ENCODE measurements around the gene FOXP4. TPM values are rescaled to one million over a fixed set of nuclear protein-coding genes. Genes with fewer than 3 reads are reported as not detected.

The FOXP4 gene
- total and polyA plus RNA-seq, 2 of the 13 experiments (the other 11 are each of a cell fraction or from before 2014, with no cell fraction given) = 11.0 to 12.4 TPM

- Histone ChIP-seq H3K79me2 (ENCODE audit: insufficient read depth, low read length) (no peaks in the 10 kb centered on the region), H3K27me3 (ENCODE audit: control insufficient read depth in 1 of 2, insufficient read depth in 2 of 2, low read length in 2 of 2) (peaks cover 6 to 75% of the 10 kb centered on the region in 2 experiments; a peak in 4 of 5 replicates), H3K27ac (ENCODE audit: extremely low read length, insufficient read depth, low read length) (no peak overlapping the region), H3K36me3 (replicated peaks in 1 of 2; ENCODE audit: control insufficient read depth in 1 of 2, insufficient read depth in 2 of 2, low read length in 2 of 2) (no peaks in the 10 kb centered on the region), H3K4me3 (replicated peaks in 1 of 3; ENCODE audit: insufficient read depth in 1 of 3, low read depth in 2 of 3, low read length in 3 of 3) (0 out of 6 replicates have a peak overlapping the region, but pooled peaks of 1 of the 3 experiments have one; percentile 7), H3K9me3 (ENCODE audit: low read length) (no peaks in the 10 kb centered on the region), H3K9ac (ENCODE audit: insufficient read depth, low read depth, low read length) (0 out of 2 replicates have a peak overlapping the region, but pooled peaks have one; percentile 8), H3K4me1 (ENCODE audit: insufficient read depth, low read length) (peaks cover 50% of the 10 kb centered on the region), H2AFZ (ENCODE audit: low read length) (no peak overlapping the region), H4K20me1 (ENCODE audit: insufficient read depth, low read length) (no peaks in the 10 kb centered on the region), H3K4me2 (ENCODE audit: low read depth, low read length) (0 out of 2 replicates have a peak overlapping the region, but pooled peaks have one; percentile 47)
- no TSS peak for BruUV-seq (replicated peaks)
- FAIRE-seq = no peak
- TF ChIP-seq ZNF704 (CRISPR knock-in tag; IDR thresholded peaks at IDR 0.05; ENCODE audit: borderline replicate concordance) (no peak), ZSCAN22 (CRISPR knock-in tag; IDR thresholded peaks at IDR 0.05) (no peak), ZFX (CRISPR knock-in tag; IDR thresholded peaks at IDR 0.05; ENCODE audit: low read depth) (0 out of 2 replicates have a peak, but pooled peaks have one; percentile 4), REPIN1 (CRISPR knock-in tag; IDR thresholded peaks at IDR 0.05; ENCODE audit: borderline replicate concordance, low read depth) (no peak), AGO1 (IDR thresholded peaks at IDR 0.05; ENCODE audit: low read depth, low read length, poor library complexity, severe bottlenecking) (no peak), ZNF350 (CRISPR knock-in tag; IDR thresholded peaks at IDR 0.05; ENCODE audit: borderline replicate concordance, low read depth) (no peak), NFKB2 (CRISPR knock-in tag; IDR thresholded peaks at IDR 0.05; ENCODE audit: borderline replicate concordance) (no peak), GTF3A (CRISPR knock-in tag; conservative IDR thresholded peaks at IDR 0.05) (no peak)
- CTCF ChIA-PET (ENCODE audit: low intra/inter-chr PET ratio, low total read pairs) = no interaction called here
- DNase-seq (ENCODE audit: low spot score) = no peak
- POLR2A ChIA-PET = no interaction called here
- ATAC-seq = no peak
- in situ Hi-C loops (cut with HindIII; ENCODE audit: extremely low pct_ligation_motif_present, low pct_unique_long_range_greater_than_20kb) = no loop called here
- 35% methylated on average over 4 of the region's 4 CpGs for WGBS (ENCODE audit: low lambda C conversion rate)
- intact Hi-C loops (cut with micrococcal nuclease; ENCODE audit: unreplicated experiment) = no loop called here
These were observed 97.7 kb downstream of the FOXP4 start for GRCh38 chr6:41643899-41644269.

Data from HepG2 (cell line).